DOHH2 (cell line): ENCODE results near the gene RIMBP2.

ENCODE experiments used
- H3F3A ChIP-seq: fragments of 200-600 bp; sonication (generic), shearing (Covaris generic); 2 replicates; pipeline ENCODE4 v1.6.0; 2016; ENCODE audit warnings: antibody characterized with exemption, mild to moderate bottlenecking; ENCODE audit not compliant: control insufficient read depth, insufficient read depth
- H3K27ac ChIP-seq: fragments of 200-600 bp; sonication (generic); 2 replicates; pipeline ENCODE4 v1.5.1; 2014; ENCODE audit warnings: low read depth, mild to moderate bottlenecking, low read length, moderate library complexity
- H3K27me3 ChIP-seq: fragments of 200-600 bp; sonication (generic); 2 replicates; pipeline ENCODE4 v1.6.1; 2014; ENCODE audit warnings: mild to moderate bottlenecking, low read length, mixed read lengths; ENCODE audit not compliant: control insufficient read depth
- H3K36me3 ChIP-seq: fragments of 200-600 bp; sonication (generic); 2 replicates; pipeline ENCODE4 v1.6.1; 2014; ENCODE audit warnings: mild to moderate bottlenecking, low read length, moderate library complexity, mixed read lengths; ENCODE audit not compliant: control insufficient read depth
- H3K4me1 ChIP-seq: fragments of 200-600 bp; sonication (generic); 2 replicates; pipeline ENCODE4 v1.6.1; 2014; ENCODE audit warnings: mild to moderate bottlenecking, low read length, mixed read lengths; ENCODE audit not compliant: control insufficient read depth
- H3K4me2 ChIP-seq: fragments of 200-600 bp; sonication (generic); 2 replicates; pipeline ENCODE4 v1.6.0; 2014; ENCODE audit warnings: mild to moderate bottlenecking, low read length, moderate library complexity
- H3K4me3 ChIP-seq: fragments of 200-600 bp; sonication (generic); 2 replicates; pipeline ENCODE4 v1.5.1; 2014; ENCODE audit warnings: mild to moderate bottlenecking, low read length, mixed read lengths
- H3K79me2 ChIP-seq: fragments of 200-600 bp; sonication (generic); 2 replicates; pipeline ENCODE4 v1.6.1; 2014; ENCODE audit warnings: mild to moderate bottlenecking, low read length, mixed read lengths; ENCODE audit not compliant: control insufficient read depth
- H3K9me2 ChIP-seq: fragments of 200-600 bp; sonication (generic); replicated peaks from 2 replicates; pipeline ENCODE4 v1.6.1; 2014; ENCODE audit warnings: mild to moderate bottlenecking, low read length, mixed read lengths; ENCODE audit not compliant: control insufficient read depth
- H3K9me3 ChIP-seq: fragments of 200-600 bp; sonication (generic); 2 replicates; pipeline ENCODE4 v1.6.1; 2014; ENCODE audit warnings: antibody characterized with exemption, low read length, mixed read lengths; ENCODE audit not compliant: control insufficient read depth, insufficient read depth
- H4K20me1 ChIP-seq: fragments of 200-600 bp; sonication (generic); 2 replicates; pipeline ENCODE4 v1.6.0; 2014; ENCODE audit warnings: low read depth, mild to moderate bottlenecking, antibody characterized with exemption, low read length, moderate library complexity; ENCODE audit not compliant: control insufficient read depth, insufficient read depth
- EZH2phosphoT487 ChIP-seq: fragments of 200-600 bp; sonication (generic); IDR thresholded peaks from 2 replicates; pipeline ENCODE4 v1.6.1; 2017; ENCODE audit warnings: borderline replicate concordance, mild to moderate bottlenecking, antibody characterized with exemption, low read length, moderate library complexity, mixed read lengths
- TF ChIP-seq, protein P1 (sequence below): fragments of 200-600 bp; sonication (generic); IDR thresholded peaks from one replicate; pipeline ENCODE4 v1.5.1; 2014; ENCODE audit warnings: antibody characterized with exemption, mild to moderate bottlenecking, low read depth, low read length; ENCODE audit not compliant: poor library complexity, severe bottlenecking

RIMBP2 gene

DNA sequence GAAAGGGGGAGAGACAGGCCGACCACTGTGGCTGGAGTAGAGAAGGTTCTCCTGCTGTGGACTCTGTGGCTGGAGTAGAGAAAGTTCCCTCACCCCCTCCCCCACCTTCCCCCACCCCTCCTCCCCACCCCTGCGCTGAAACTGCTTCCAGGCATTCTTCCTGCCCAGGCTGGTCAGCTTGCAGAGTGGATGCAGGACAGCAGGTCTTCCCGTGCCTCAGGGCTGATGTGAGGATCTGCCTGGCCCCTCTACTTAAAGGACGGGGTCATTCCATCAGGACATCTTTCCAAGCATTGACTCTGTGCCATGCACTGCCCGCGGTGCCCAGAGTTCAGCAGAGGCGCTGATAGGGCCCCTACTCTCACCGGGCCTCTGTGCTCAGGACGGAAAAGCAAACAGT is 13.2 kb upstream of the RIMBP2 start:
- TF ChIP-seq EZH2phosphoT487, result no peak
- TF ChIP-seq, protein P1, sequence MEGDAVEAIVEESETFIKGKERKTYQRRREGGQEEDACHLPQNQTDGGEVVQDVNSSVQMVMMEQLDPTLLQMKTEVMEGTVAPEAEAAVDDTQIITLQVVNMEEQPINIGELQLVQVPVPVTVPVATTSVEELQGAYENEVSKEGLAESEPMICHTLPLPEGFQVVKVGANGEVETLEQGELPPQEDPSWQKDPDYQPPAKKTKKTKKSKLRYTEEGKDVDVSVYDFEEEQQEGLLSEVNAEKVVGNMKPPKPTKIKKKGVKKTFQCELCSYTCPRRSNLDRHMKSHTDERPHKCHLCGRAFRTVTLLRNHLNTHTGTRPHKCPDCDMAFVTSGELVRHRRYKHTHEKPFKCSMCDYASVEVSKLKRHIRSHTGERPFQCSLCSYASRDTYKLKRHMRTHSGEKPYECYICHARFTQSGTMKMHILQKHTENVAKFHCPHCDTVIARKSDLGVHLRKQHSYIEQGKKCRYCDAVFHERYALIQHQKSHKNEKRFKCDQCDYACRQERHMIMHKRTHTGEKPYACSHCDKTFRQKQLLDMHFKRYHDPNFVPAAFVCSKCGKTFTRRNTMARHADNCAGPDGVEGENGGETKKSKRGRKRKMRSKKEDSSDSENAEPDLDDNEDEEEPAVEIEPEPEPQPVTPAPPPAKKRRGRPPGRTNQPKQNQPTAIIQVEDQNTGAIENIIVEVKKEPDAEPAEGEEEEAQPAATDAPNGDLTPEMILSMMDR, result no peak
- Histone ChIP-seq H3K27me3 (no peaks in the 10 kb centered on the region), H4K20me1 (no peaks in the 10 kb centered on the region)

DNA sequence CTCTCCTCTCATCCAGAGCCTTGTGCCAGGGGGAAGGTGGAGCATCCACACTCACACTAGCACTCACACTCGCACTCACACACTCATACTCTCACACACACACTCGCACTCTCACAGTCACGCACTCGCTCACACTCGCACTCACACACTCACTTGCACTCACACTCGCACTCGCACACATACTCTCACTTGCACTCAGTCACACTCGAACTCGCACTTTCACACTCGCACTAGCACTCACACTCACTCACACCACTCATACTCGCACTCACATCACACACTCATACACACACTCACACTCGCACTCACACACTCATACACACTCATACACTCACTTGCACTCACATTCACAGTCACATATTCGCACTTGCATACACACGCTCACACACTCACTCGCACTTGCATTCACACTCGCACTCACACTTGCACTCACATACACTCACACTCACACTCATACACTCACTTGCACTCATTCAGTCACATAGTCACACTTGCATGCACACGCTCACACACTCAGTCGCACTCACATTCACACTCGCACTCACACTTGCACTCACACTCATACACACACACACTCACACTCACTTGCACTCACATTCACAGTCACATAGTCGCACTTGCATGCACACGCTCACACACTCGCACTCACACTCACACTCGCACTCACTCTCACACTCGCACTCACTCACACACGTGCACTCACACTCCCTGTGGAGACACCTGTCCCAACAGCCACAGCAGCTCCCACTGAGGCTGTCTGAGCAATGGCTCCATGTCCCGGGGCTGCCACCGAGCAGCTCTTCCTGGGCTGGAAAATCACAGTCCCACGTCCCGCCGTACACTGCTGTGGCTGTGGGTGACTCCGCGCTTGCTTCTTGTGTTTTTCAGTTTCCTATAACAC is 12.3 kb upstream of the RIMBP2 start:
- Histone ChIP-seq H3F3A (no peaks in the 10 kb centered on the region), H3K9me2 (no peaks in the 10 kb centered on the region), H3K27ac (no peak overlapping the region), H3K9me3 (peaks cover 9% of the 10 kb centered on the region), H3K79me2 (no peaks in the 10 kb centered on the region), H3K4me1 (no peaks in the 10 kb centered on the region), H4K20me1 (no peaks in the 10 kb centered on the region), H3K4me3 (no peak overlapping the region), H3K27me3 (no peaks in the 10 kb centered on the region), H3K4me2 (no peak overlapping the region), H3K36me3 (no peaks in the 10 kb centered on the region)
- no peak for TF ChIP-seq EZH2phosphoT487
- TF ChIP-seq, protein P1, result no peak

More for the DNA sequence above, 13.2 kb upstream of the RIMBP2 start:
- no peaks in the 10 kb centered on the region for H3K79me2 ChIP-seq
- peaks cover 9% of the 10 kb centered on the region for H3K9me3 ChIP-seq
- no peak overlapping the region for H3K4me3 ChIP-seq
- H3K4me2 ChIP-seq, result no peak overlapping the region
- H3K9me2 ChIP-seq, result no peaks in the 10 kb centered on the region
- no peaks in the 10 kb centered on the region for H3K4me1 ChIP-seq
- no peaks in the 10 kb centered on the region for H3K36me3 ChIP-seq
- H3K27ac ChIP-seq, result no peak overlapping the region
- H3F3A ChIP-seq, result no peaks in the 10 kb centered on the region

DNA sequence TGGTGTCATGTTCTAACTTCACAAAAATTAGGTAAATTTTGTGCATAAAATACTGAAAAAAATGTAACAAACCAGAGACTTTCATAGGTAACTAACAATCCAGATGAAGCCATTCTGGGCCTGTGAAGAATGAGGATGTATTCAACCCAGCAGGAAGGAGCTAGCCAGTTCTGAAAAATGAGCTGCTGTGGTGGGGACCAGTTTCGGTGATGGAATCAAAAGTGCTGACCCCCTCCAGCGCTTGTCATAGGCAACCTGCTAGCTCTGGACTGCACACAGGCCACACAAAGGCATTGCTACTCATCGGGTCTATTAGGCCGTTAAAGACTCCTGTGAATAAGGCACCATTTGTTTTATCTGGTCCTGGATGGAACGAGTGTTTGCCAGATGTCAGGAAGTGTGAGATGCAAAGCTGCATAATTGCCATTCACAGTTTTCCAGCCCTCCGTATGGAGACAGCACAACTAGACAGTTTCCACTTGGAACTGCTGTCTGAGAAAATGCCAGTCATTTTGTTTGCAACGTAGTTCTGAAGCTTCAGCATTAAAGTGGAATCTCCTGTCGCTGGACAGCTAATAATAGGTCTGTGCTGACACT is 3.3 kb upstream of the RIMBP2 start:
- Histone ChIP-seq H3K4me3 (no peak overlapping the region), H3K4me2 (no peak overlapping the region), H3K79me2 (no peaks in the 10 kb centered on the region), H4K20me1 (no peaks in the 10 kb centered on the region), H3K27ac (no peak overlapping the region), H3K9me2 (no peaks in the 10 kb centered on the region), H3F3A (no peaks in the 10 kb centered on the region), H3K27me3 (peaks cover 37% of the 10 kb centered on the region), H3K36me3 (no peaks in the 10 kb centered on the region), H3K4me1 (no peaks in the 10 kb centered on the region), H3K9me3 (no peaks in the 10 kb centered on the region)
- TF ChIP-seq, protein P1, result no peak
- TF ChIP-seq EZH2phosphoT487, result no peak
